CD14-positive monocyte (primary cell): ENCODE measurements around the gene CIB1. TPM values are rescaled to one million over a fixed set of nuclear protein-coding genes. Genes with fewer than 3 reads are reported as not detected.

Experiments
- DNase-seq, 3 donors: peaks; one replicate each; pipeline ENCODE4 v3.0.0-alpha.2; 2011 to 2022
- H2AFZ ChIP-seq: 2 replicates; pipeline ENCODE4 v1.6.0; 2012; ENCODE audit warnings: mild to moderate bottlenecking, low read depth, low read length, inconsistent platforms; ENCODE audit not compliant: insufficient read depth, poor library complexity, severe bottlenecking
- H3K27ac ChIP-seq, 2 donors: 1 replicate in 1 of 2; 2 replicates in 1 of 2; pipeline ENCODE4 v1.5.1; 2012 to 2013; ENCODE audit warnings: low read length in 2 of 2, control low read depth in 1 of 2, inconsistent platforms in 1 of 2, low read depth in 1 of 2, mild to moderate bottlenecking in 1 of 2
- H3K27me3 ChIP-seq, 2 donors: one replicate each; pipeline versions ENCODE4 v1.6.0 to v1.6.1; 2011 to 2013; ENCODE audit warnings: low read length in 2 of 2; ENCODE audit not compliant: control insufficient read depth in 2 of 2, insufficient read depth in 2 of 2
- H3K36me3 ChIP-seq, 2 donors: replicated peaks in 1 of 2; 1 replicate in 1 of 2; 2 replicates in 1 of 2; pipeline versions ENCODE4 v1.5.1 to v1.6.1; 2012 to 2013; ENCODE audit warnings: low read length in 2 of 2, control low read depth in 1 of 2, inconsistent platforms in 1 of 2, mild to moderate bottlenecking in 1 of 2; ENCODE audit not compliant: insufficient read depth in 2 of 2, control insufficient read depth in 1 of 2
- H3K4me1 ChIP-seq, 2 donors: 1 replicate in 1 of 2; 2 replicates in 1 of 2; pipeline versions ENCODE4 v1.5.1 to v1.6.1; 2012 to 2013; ENCODE audit warnings: low read length in 2 of 2, control low read depth in 1 of 2, inconsistent platforms in 1 of 2, mild to moderate bottlenecking in 1 of 2, moderate library complexity in 1 of 2; ENCODE audit not compliant: insufficient read depth in 2 of 2, control insufficient read depth in 1 of 2
- H3K4me2 ChIP-seq: replicated peaks from 2 replicates; pipeline ENCODE3; 2012; ENCODE audit warnings: low read length, moderate library complexity, mild to moderate bottlenecking; ENCODE audit not compliant: poor library complexity, severe bottlenecking; ENCODE audit errors: extremely low read depth
- H3K4me3 ChIP-seq, 3 experiments: fragments of 200-600 bp in 1 of 3; sonication (generic) in 1 of 3; replicated peaks in 1 of 3; 1 replicate in 2 of 3; 2 replicates in 1 of 3; pipeline ENCODE4 v1.5.1; 2011 to 2013; ENCODE audit warnings: low read length in 3 of 3, mild to moderate bottlenecking in 3 of 3, control low read depth in 2 of 3, low read depth in 2 of 3, inconsistent platforms in 1 of 3, moderate library complexity in 1 of 3
- H3K79me2 ChIP-seq: 2 replicates; pipeline ENCODE4 v1.6.0; 2012; ENCODE audit warnings: mild to moderate bottlenecking, control low read depth, inconsistent platforms, low read length, moderate library complexity; ENCODE audit not compliant: insufficient read depth
- H3K9ac ChIP-seq: 2 replicates; pipeline ENCODE4 v1.6.0; 2017; ENCODE audit warnings: low read length, mild to moderate bottlenecking; ENCODE audit not compliant: insufficient read depth, poor library complexity, severe bottlenecking
- H3K9me3 ChIP-seq, 2 donors: replicated peaks in 1 of 2; 1 replicate in 1 of 2; 2 replicates in 1 of 2; pipeline versions ENCODE4 v1.5.1 to v1.6.1; 2012 to 2013; ENCODE audit warnings: low read length in 2 of 2, control low read depth in 1 of 2; ENCODE audit not compliant: control insufficient read depth in 1 of 2, insufficient read depth in 1 of 2
- H4K20me1 ChIP-seq: 2 replicates; pipeline ENCODE4 v1.6.0; 2012; ENCODE audit warnings: mild to moderate bottlenecking, low read length, control low read depth, moderate library complexity; ENCODE audit not compliant: insufficient read depth
- H3K27ac Mint-ChIP-seq, 7 donors: one replicate each; pipeline ENCODE4 v1.8.0; 2020; ENCODE audit warnings: mild to moderate bottlenecking in 7 of 7, mixed read lengths in 7 of 7, moderate library complexity in 6 of 7, inconsistent platforms in 2 of 7
- H3K27me3 Mint-ChIP-seq, 3 donors: one replicate each; pipeline ENCODE4 v1.8.0; 2021 to 2022; ENCODE audit warnings: low read depth in 3 of 3, mild to moderate bottlenecking in 3 of 3, mixed read lengths in 3 of 3, moderate library complexity in 3 of 3, inconsistent platforms in 1 of 3
- H3K36me3 Mint-ChIP-seq, 2 donors: one replicate each; pipeline ENCODE4 v1.8.0; 2020; ENCODE audit warnings: mixed read lengths in 2 of 2, inconsistent platforms in 1 of 2, mild to moderate bottlenecking in 1 of 2
- H3K4me1 Mint-ChIP-seq: one replicate; pipeline ENCODE4 v1.8.0; 2020; ENCODE audit warnings: mild to moderate bottlenecking, mixed read lengths
- H3K4me3 Mint-ChIP-seq, 2 donors: one replicate each; pipeline ENCODE4 v1.8.0; 2020; ENCODE audit warnings: mild to moderate bottlenecking in 2 of 2, mixed read lengths in 2 of 2, moderate library complexity in 1 of 2
- H3K9me3 Mint-ChIP-seq, 7 donors: one replicate each; pipeline ENCODE4 v1.8.0; 2020 to 2022; ENCODE audit warnings: mixed read lengths in 7 of 7, mild to moderate bottlenecking in 6 of 7, moderate library complexity in 6 of 7, inconsistent platforms in 2 of 7
- WGBS: methylation state at CpG from one replicate; pipeline ENCODE4 v1.1.5; 2013; ENCODE audit warnings: missing lambda C conversion rate; ENCODE audit not compliant: insufficient coverage; 5-methylcytosine and 5-hydroxymethylcytosine counted together
- intact Hi-C, 2 donors: fragments of 100-400 bp; cut with micrococcal nuclease; formaldehyde crosslinking; loops; one replicate each; pipeline versions ENCODE4 v1.15.0 to v1.15.1; 2023
- polyA plus RNA-seq, 3 donors: library from polyadenylated mRNA; depleted of rRNA in 1 of 3; unstranded in 2 of 3; stranded (reverse) in 1 of 3; fragments of 300-500 nt in 2 of 3; fragments of >200 nt in 1 of 3; fragmentation: Illumina TruSeq in 2 of 3; gene quantifications; 1 replicate in 2 of 3; 2 replicates in 1 of 3; pipeline ENCODE4 v1.2.3, GENCODE V29; 2012 to 2021
- TF ChIP-seq, protein P1 (sequence below): fragments of 200-600 bp; IDR thresholded peaks from one replicate; pipeline ENCODE4 v1.8.0; 2022; ENCODE audit warnings: antibody characterized with exemption, mild to moderate bottlenecking

Gene CIB1
- polyA plus RNA-seq, 3 donors = 77.5 to 197 (median 169) TPM

DNA sequence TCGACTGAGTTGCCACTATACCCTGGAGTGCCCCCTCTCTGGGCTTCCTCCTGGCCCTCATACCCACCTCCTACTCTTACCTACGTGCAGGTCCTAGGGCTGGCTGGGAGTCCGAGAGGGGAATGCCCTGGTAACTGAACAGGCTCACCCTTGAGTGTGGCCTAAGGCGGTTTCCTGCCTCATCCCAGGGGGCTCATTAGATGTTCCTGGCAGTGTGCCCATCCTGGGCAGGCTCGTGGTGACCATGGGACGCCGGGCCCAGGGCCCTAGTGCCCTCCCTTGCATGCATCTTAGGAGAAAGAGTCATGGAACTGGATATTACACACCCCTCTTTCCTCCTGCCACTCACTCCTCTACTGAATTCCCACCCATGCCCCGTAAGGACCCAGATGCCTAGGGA is 29.8 kb downstream of the CIB1 start:
- H3K9me3 Mint-ChIP-seq = peaks cover 0 to 2% (median 0%) of the 10 kb centered on the region in 7 donors
- Histone ChIP-seq H3K27me3 (peaks cover 0 to 5% of the 10 kb centered on the region in 2 donors), H4K20me1 (peaks cover 99% of the 10 kb centered on the region), H2AFZ (no peak overlapping the region), H3K4me1 (peaks cover 34 to 72% of the 10 kb centered on the region in 2 donors), H3K79me2 (peaks cover 93% of the 10 kb centered on the region), H3K36me3 (peaks cover 29 to 47% of the 10 kb centered on the region in 2 donors), H3K9me3 (no peaks in the 10 kb centered on the region), H3K4me2 (no peak overlapping the region), H3K27ac (no peak overlapping the region), H3K9ac (no peak overlapping the region), H3K4me3 (no peak overlapping the region)
- TF ChIP-seq, protein P1, sequence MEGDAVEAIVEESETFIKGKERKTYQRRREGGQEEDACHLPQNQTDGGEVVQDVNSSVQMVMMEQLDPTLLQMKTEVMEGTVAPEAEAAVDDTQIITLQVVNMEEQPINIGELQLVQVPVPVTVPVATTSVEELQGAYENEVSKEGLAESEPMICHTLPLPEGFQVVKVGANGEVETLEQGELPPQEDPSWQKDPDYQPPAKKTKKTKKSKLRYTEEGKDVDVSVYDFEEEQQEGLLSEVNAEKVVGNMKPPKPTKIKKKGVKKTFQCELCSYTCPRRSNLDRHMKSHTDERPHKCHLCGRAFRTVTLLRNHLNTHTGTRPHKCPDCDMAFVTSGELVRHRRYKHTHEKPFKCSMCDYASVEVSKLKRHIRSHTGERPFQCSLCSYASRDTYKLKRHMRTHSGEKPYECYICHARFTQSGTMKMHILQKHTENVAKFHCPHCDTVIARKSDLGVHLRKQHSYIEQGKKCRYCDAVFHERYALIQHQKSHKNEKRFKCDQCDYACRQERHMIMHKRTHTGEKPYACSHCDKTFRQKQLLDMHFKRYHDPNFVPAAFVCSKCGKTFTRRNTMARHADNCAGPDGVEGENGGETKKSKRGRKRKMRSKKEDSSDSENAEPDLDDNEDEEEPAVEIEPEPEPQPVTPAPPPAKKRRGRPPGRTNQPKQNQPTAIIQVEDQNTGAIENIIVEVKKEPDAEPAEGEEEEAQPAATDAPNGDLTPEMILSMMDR = no peak
- 96% methylated on average over 6 of the region's 8 CpGs for WGBS
- H3K27ac Mint-ChIP-seq = no peak overlapping the region
- intact Hi-C loops = no loop called here
- H3K4me1 Mint-ChIP-seq = peaks cover 66% of the 10 kb centered on the region
- no peak for DNase-seq
- H3K4me3 Mint-ChIP-seq = no peak overlapping the region
- H3K36me3 Mint-ChIP-seq = peaks cover 45 to 63% of the 10 kb centered on the region in 2 donors
- H3K27me3 Mint-ChIP-seq = peaks cover 3 to 9% (median 6%) of the 10 kb centered on the region in 3 donors

DNA sequence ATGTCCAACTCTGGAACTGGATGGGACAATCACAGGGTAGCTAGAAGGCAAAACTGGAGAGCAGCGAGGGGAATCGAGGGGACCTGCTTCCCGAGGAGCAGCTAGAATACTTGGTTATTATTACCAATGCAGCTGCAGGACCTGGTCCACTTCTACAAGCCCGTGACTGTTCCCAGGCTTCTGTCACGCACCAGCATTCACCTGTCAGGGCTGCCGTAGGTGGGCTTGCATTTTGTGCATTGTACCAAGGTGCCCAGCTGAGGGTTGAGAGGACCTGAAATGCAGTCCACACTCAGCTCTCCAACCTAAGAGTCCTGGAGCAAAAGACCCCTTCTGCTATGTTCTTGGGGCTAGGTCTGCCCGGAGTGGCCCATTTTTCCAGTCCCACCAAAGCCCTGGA is 30.3 kb downstream of the CIB1 start:
- no peak overlapping the region for H3K27ac Mint-ChIP-seq
- H3K27ac ChIP-seq = no peak overlapping the region
- no peak overlapping the region for H3K4me3 Mint-ChIP-seq
- peaks cover 3 to 9% (median 6%) of the 10 kb centered on the region in 3 donors for H3K27me3 Mint-ChIP-seq
- peaks cover 0 to 2% (median 0%) of the 10 kb centered on the region in 7 donors for H3K9me3 Mint-ChIP-seq
- H3K4me2 ChIP-seq = no peak overlapping the region
- peaks cover 99% of the 10 kb centered on the region for H4K20me1 ChIP-seq
- H3K4me1 ChIP-seq = peaks cover 34 to 72% of the 10 kb centered on the region in 2 donors
- peaks cover 29 to 42% of the 10 kb centered on the region in 2 donors for H3K36me3 ChIP-seq
- no peak overlapping the region for H2AFZ ChIP-seq
- peaks cover 0 to 5% of the 10 kb centered on the region in 2 donors for H3K27me3 ChIP-seq
- intact Hi-C loops = no loop called here
- peaks cover 93% of the 10 kb centered on the region for H3K79me2 ChIP-seq
- H3K9ac ChIP-seq = no peak overlapping the region
- H3K4me1 Mint-ChIP-seq = peaks cover 67% of the 10 kb centered on the region
- H3K9me3 ChIP-seq = no peaks in the 10 kb centered on the region
- TF ChIP-seq, protein P1 = no peak
- DNase-seq = no peak
- no peak overlapping the region for H3K4me3 ChIP-seq
- WGBS = 97% methylated on average over 5 of the region's 7 CpGs
- peaks cover 43 to 62% of the 10 kb centered on the region in 2 donors for H3K36me3 Mint-ChIP-seq
